ENCODE results near the gene ABHD14A. TPM values are rescaled to one million over a fixed set of nuclear protein-coding genes. Genes with fewer than 3 reads are reported as not detected.

ABHD14A gene
- total RNA-seq, 1 experiment from 2014 or later, result 3.8 TPM

GRCh38 chr3:52022323-52023100 lies 47.6 kb downstream of the ABHD14A start:
- no peak for TF ChIP-seq ESRRA (CRISPR knock-in tag; IDR thresholded peaks at IDR 0.05; ENCODE audit: borderline replicate concordance)
- TF ChIP-seq ZBTB43 (CRISPR knock-in tag; IDR thresholded peaks at IDR 0.05), result no peak
- TF ChIP-seq FOXP4 (CRISPR knock-in tag; IDR thresholded peaks at IDR 0.05), result no peak
- TF ChIP-seq OVOL2 (CRISPR knock-in tag; IDR thresholded peaks at IDR 0.05; ENCODE audit: borderline replicate concordance), result no peak
- TF ChIP-seq GTF2I (CRISPR knock-in tag; conservative IDR thresholded peaks at IDR 0.05), result no peak
- no peak for TF ChIP-seq ZNF317 (CRISPR knock-in tag; IDR thresholded peaks at IDR 0.05; ENCODE audit: borderline replicate concordance, low read depth)
- TF ChIP-seq ATF1 (CRISPR knock-in tag; IDR thresholded peaks at IDR 0.05), result no peak
- no peak for TF ChIP-seq ZSCAN18 (CRISPR knock-in tag; IDR thresholded peaks at IDR 0.05)
- TF ChIP-seq CTCF (IDR thresholded peaks at IDR 0.05), result no peak
- TF ChIP-seq TEAD4 (CRISPR knock-in tag; IDR thresholded peaks at IDR 0.05), result no peak
- no peak for TF ChIP-seq CDX4 (CRISPR knock-in tag; IDR thresholded peaks at IDR 0.05; ENCODE audit: borderline replicate concordance)
- no peak for TF ChIP-seq ZNF232 (CRISPR knock-in tag; IDR thresholded peaks at IDR 0.05)
- no peak for TF ChIP-seq ZNF263 (CRISPR knock-in tag; IDR thresholded peaks at IDR 0.05; ENCODE audit: low read depth)
- TF ChIP-seq AFF4 (CRISPR knock-in tag; IDR thresholded peaks at IDR 0.05; ENCODE audit: borderline replicate concordance), result no peak
- TF ChIP-seq USF2 (CRISPR knock-in tag; IDR thresholded peaks at IDR 0.05), result no peak
- TF ChIP-seq MAX (CRISPR knock-in tag; IDR thresholded peaks at IDR 0.05), result no peak
- peaks cover 9% of the 10 kb centered on the region for H3K4me1 Mint-ChIP-seq
- no peaks in the 10 kb centered on the region for H3K9me3 Mint-ChIP-seq
- no peak overlapping the region for H3K27ac Mint-ChIP-seq
- peak; percentile 84 for ATAC-seq
- H3K27me3 Mint-ChIP-seq (ENCODE audit: low read depth), result no peaks in the 10 kb centered on the region
- no peaks in the 10 kb centered on the region for H3K36me3 Mint-ChIP-seq
- DNase-seq (ENCODE audit: low spot score), result no peak
- CTCF ChIA-PET, result interaction anchor here (0.7 to 13.0 kb wide), 7 partner anchors 8 to 753 kb away, joined by 3 to 138 read pairs (median 11); partner anchors contain the start of gene DUSP7
- POLR2A ChIA-PET, result interaction anchor here (1.1 to 1.3 kb wide), 2 partner anchors 11 to 35 kb away, joined by 4 to 5 read pairs; no protein-coding TSS in a partner anchor
- no peak overlapping the region for H3K4me3 Mint-ChIP-seq
